HepG2 (cell line): ENCODE measurements around the gene FCHSD1. TPM values are rescaled to one million over a fixed set of nuclear protein-coding genes. Genes with fewer than 3 reads are reported as not detected.

ENCODE experiments used
- AKAP8 ChIP-seq: sonication (generic); formaldehyde crosslinking; IDR thresholded peaks from 2 replicates; pipeline ENCODE4 v1.5.1; 2020; ENCODE audit warnings: mild to moderate bottlenecking, missing genetic modification reagents
- CENPBD1 ChIP-seq: sonication (generic); formaldehyde crosslinking; IDR thresholded peaks from 2 replicates; pipeline ENCODE4 v1.8.0; 2022; ENCODE audit warnings: missing genetic modification reagents, low read depth, mild to moderate bottlenecking, borderline replicate concordance
- CREB1 ChIP-seq, 2 experiments: fragments of 450-650 bp in 1 of 2; IDR thresholded peaks; 2 replicates each; pipeline ENCODE4 v1.6.1; 2016 to 2017; ENCODE audit warnings: control low read depth in 1 of 2, mild to moderate bottlenecking in 1 of 2, missing compliant biosample characterization in 1 of 2, missing genetic modification characterization in 1 of 2
- GFI1 ChIP-seq: sonication (generic); formaldehyde crosslinking; IDR thresholded peaks from 2 replicates; pipeline ENCODE4 v1.5.0; 2020; ENCODE audit warnings: missing genetic modification reagents, mild to moderate bottlenecking, borderline replicate concordance
- HNRNPLL ChIP-seq: fragments of 200-400 bp; formaldehyde crosslinking; IDR thresholded peaks from 2 replicates; pipeline ENCODE4 v1.6.1; 2017; ENCODE audit warnings: mild to moderate bottlenecking, low read depth, low read length; ENCODE audit not compliant: poor library complexity, severe bottlenecking
- KAT8 ChIP-seq: IDR thresholded peaks from 2 replicates; pipeline ENCODE4 v1.6.1; 2016; ENCODE audit warnings: missing genetic modification reagents, missing compliant biosample characterization
- KDM5A ChIP-seq: fragments of 200-600 bp; sonication (generic); IDR thresholded peaks from 2 replicates; pipeline ENCODE4 v1.7.0; 2018; ENCODE audit warnings: antibody characterized with exemption, mild to moderate bottlenecking, low read length, borderline replicate concordance
- LRRFIP1 ChIP-seq: sonication (generic); formaldehyde crosslinking; conservative IDR thresholded peaks from 2 replicates; pipeline ENCODE4 v1.4.0; 2020; ENCODE audit warnings: missing genetic modification reagents
- NFKBIZ ChIP-seq: IDR thresholded peaks from 2 replicates; pipeline ENCODE4 v1.6.1; 2018; ENCODE audit warnings: missing genetic modification reagents, missing compliant biosample characterization
- NKX3-1 ChIP-seq: sonication (generic); formaldehyde crosslinking; IDR thresholded peaks from 2 replicates; pipeline ENCODE4 v1.5.0; 2020; ENCODE audit warnings: missing genetic modification reagents
- SALL1 ChIP-seq: sonication (generic); formaldehyde crosslinking; IDR thresholded peaks from 2 replicates; pipeline ENCODE4 v1.8.0; 2022; ENCODE audit warnings: mild to moderate bottlenecking, missing genetic modification reagents
- SOX13 ChIP-seq, 3 experiments: fragments of 450-650 bp in 1 of 3; sonication (generic) in 1 of 3; formaldehyde crosslinking in 1 of 3; IDR thresholded peaks in 2 of 3; conservative IDR thresholded peaks in 1 of 3; 2 replicates each; pipeline versions ENCODE4 v1.5.0 to v1.6.1; 2016 to 2020; ENCODE audit warnings: antibody characterized with exemption in 1 of 3, mild to moderate bottlenecking in 1 of 3, missing compliant biosample characterization in 1 of 3, missing genetic modification reagents in 1 of 3, moderate library complexity in 1 of 3
- TEAD3 ChIP-seq: optimal IDR thresholded peaks from 2 replicates; pipeline ENCODE3; 2016; ENCODE audit warnings: borderline replicate concordance
- THAP11 ChIP-seq: IDR thresholded peaks from 2 replicates; pipeline ENCODE4 v1.6.1; 2016; ENCODE audit warnings: missing biosample characterization, missing genetic modification reagents
- WIZ ChIP-seq: sonication (generic); formaldehyde crosslinking; IDR thresholded peaks from 2 replicates; pipeline ENCODE4 v1.5.1; 2020; ENCODE audit warnings: mild to moderate bottlenecking, missing genetic modification reagents
- YEATS2 ChIP-seq: sonication (generic); formaldehyde crosslinking; IDR thresholded peaks from 2 replicates; pipeline ENCODE4 v1.4.0; 2020; ENCODE audit warnings: missing genetic modification reagents, borderline replicate concordance
- ZNF274 ChIP-seq: sonication (generic); formaldehyde crosslinking; IDR thresholded peaks from 2 replicates; pipeline ENCODE4 v1.5.1; 2020; ENCODE audit warnings: mild to moderate bottlenecking, missing genetic modification reagents
- ZNF281 ChIP-seq: sonication (generic); formaldehyde crosslinking; IDR thresholded peaks from 2 replicates; pipeline ENCODE4 v1.4.0; 2020; ENCODE audit warnings: missing genetic modification reagents, borderline replicate concordance
- ZNF503 ChIP-seq: sonication (generic); formaldehyde crosslinking; IDR thresholded peaks from 2 replicates; pipeline ENCODE4 v1.4.0; 2020; ENCODE audit warnings: missing genetic modification reagents
- ZNF775 ChIP-seq: sonication (generic); formaldehyde crosslinking; IDR thresholded peaks from 2 replicates; pipeline ENCODE4 v1.4.0; 2020; ENCODE audit warnings: missing genetic modification reagents, mild to moderate bottlenecking, moderate library complexity, borderline replicate concordance
- polyA plus RNA-seq, 8 experiments: library from polyadenylated mRNA; depleted of rRNA in 3 of 8; stranded (reverse) in 7 of 8; unstranded in 1 of 8; fragments of >200 nt; fragmentation: Illumina TruSeq in 4 of 8; extraction: Trizol in 4 of 8; gene quantifications; 2 replicates each; pipeline versions ENCODE4 v1.2.1 to v1.2.3, GENCODE V29; 2011 to 2016; ENCODE audit warnings: low read depth in 4 of 8, missing spikeins in 1 of 8, mixed read lengths in 1 of 8; ENCODE audit not compliant: insufficient read depth in 1 of 8
- total RNA-seq, 5 experiments: library from RNA; depleted of rRNA; stranded (reverse); fragments of >200 nt; fragmentation: Illumina TruSeq; extraction: Trizol; gene quantifications; 2 replicates each; pipeline ENCODE4 v1.2.3, GENCODE V29; 2016; ENCODE audit warnings: low read depth in 1 of 5

FCHSD1 gene
- total and polyA plus RNA-seq, 2 of the 13 experiments (the other 11 are each of a cell fraction or from before 2014, with no cell fraction given): 5.5 to 15.4 TPM

- TF ChIP-seq ZNF281: peak; percentile 88; the same call in 1 of the 2 replicates
- TF ChIP-seq KAT8 (CRISPR knock-in tag): peak; percentile 49
- peak; percentile 14; the same call in 1 of the 2 replicates for TF ChIP-seq SALL1 (CRISPR knock-in tag)
- TF ChIP-seq HNRNPLL: no peak
- TF ChIP-seq ZNF775 (CRISPR knock-in tag): no peak
- TF ChIP-seq WIZ (CRISPR knock-in tag): no peak
- TF ChIP-seq AKAP8 (CRISPR knock-in tag): no peak
- no peak for TF ChIP-seq ZNF503 (CRISPR knock-in tag)
- TF ChIP-seq THAP11 (CRISPR knock-in tag): 0 out of 2 replicates have a peak, but pooled peaks have one; percentile 53
- TF ChIP-seq ZNF274 (CRISPR knock-in tag): no peak
- TF ChIP-seq GFI1: no peak
- 0 out of 2 replicates have a peak, but pooled peaks have one; percentile 22 for TF ChIP-seq NFKBIZ (CRISPR knock-in tag)
- peak; percentile 61; the same call in 1 of the 2 replicates for TF ChIP-seq KDM5A
- TF ChIP-seq SOX13 (IDR thresholded peaks at IDR 0.05): no peak
- peak in 1 of 2 experiments; percentile 24; a peak in 1 of 4 replicates for TF ChIP-seq SOX13 (CRISPR knock-in tag; conservative IDR thresholded peaks at IDR 0.05 in 1 of 2, IDR thresholded peaks at IDR 0.05 in 1 of 2)
- TF ChIP-seq NKX3-1: no peak
- TF ChIP-seq LRRFIP1: no peak
- no peak for TF ChIP-seq CREB1 (IDR thresholded peaks at IDR 0.05)
- TF ChIP-seq CREB1 (CRISPR knock-in tag; IDR thresholded peaks at IDR 0.05): peak; percentile 67
- TF ChIP-seq CENPBD1: no peak
- peak; percentile 77 for TF ChIP-seq TEAD3
- TF ChIP-seq YEATS2 (CRISPR knock-in tag): 0 out of 2 replicates have a peak, but pooled peaks have one; percentile 26
Observed at GRCh38 chr5:141618030-141618803, 33.0 kb downstream of the FCHSD1 start (continued).
